Tibial nerve (tissue), 3 donors: ENCODE results near the gene PADI3.

Experiments used
- POLR2A ChIP-seq, 2 donors: fragments of 450-650 bp; IDR thresholded peaks; one replicate each; pipeline ENCODE4 v1.6.1; 2017; ENCODE audit warnings: antibody characterized with exemption in 2 of 2, mild to moderate bottlenecking in 2 of 2, moderate library complexity in 2 of 2
- TF ChIP-seq, protein P1 (sequence below), 5 experiments: fragments of 200-600 bp in 3 of 5; fragments of 450-650 bp in 2 of 5; sonication (generic) in 3 of 5; IDR thresholded peaks; one replicate each; pipeline ENCODE4 v1.5.1; 2016 to 2019; ENCODE audit warnings: antibody characterized with exemption in 5 of 5, mild to moderate bottlenecking in 3 of 5, moderate library complexity in 2 of 5

DNA sequence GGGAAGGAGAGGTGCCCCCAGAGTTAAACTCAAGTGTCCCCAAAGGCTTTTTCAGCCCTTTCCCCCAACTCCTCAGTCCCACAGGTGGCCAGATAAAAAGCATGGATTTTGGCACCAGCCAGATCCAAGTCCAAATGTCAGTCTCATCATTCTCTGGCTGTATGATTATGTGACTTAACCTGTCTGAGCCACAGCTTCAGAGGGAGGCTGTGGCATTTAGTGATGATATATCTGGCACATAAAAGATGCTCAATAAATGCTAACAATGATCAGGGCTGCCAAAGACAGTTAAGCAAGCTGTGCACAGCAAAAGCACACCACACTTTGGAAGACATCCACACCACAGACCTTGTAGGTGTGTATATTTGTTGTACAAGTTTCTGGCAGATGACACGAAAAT, 5.6 kb upstream of the PADI3 start:
- TF ChIP-seq, protein P1, sequence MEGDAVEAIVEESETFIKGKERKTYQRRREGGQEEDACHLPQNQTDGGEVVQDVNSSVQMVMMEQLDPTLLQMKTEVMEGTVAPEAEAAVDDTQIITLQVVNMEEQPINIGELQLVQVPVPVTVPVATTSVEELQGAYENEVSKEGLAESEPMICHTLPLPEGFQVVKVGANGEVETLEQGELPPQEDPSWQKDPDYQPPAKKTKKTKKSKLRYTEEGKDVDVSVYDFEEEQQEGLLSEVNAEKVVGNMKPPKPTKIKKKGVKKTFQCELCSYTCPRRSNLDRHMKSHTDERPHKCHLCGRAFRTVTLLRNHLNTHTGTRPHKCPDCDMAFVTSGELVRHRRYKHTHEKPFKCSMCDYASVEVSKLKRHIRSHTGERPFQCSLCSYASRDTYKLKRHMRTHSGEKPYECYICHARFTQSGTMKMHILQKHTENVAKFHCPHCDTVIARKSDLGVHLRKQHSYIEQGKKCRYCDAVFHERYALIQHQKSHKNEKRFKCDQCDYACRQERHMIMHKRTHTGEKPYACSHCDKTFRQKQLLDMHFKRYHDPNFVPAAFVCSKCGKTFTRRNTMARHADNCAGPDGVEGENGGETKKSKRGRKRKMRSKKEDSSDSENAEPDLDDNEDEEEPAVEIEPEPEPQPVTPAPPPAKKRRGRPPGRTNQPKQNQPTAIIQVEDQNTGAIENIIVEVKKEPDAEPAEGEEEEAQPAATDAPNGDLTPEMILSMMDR (IDR thresholded peaks at IDR 0.05), result no peak
- TF ChIP-seq POLR2A (IDR thresholded peaks at IDR 0.05), result no peak
